SK-N-SH (cell line): ENCODE results near the gene NKX2-2.

Experiments used
- CTCF ChIP-seq: fragments of 200-600 bp; sonication (generic); IDR thresholded peaks from 2 replicates; pipeline ENCODE4 v1.6.1; 2017; ENCODE audit warnings: antibody characterized with exemption, mild to moderate bottlenecking, moderate library complexity
- EP300 ChIP-seq, 2 experiments: IDR thresholded peaks; 2 replicates each; pipeline versions ENCODE4 v1.4.0 to v1.6.1; 2012; ENCODE audit warnings: borderline replicate concordance in 1 of 2, low read depth in 1 of 2, low read length in 1 of 2
- EZH2phosphoT487 ChIP-seq: fragments of 200-600 bp; sonication (generic); IDR thresholded peaks from 2 replicates; pipeline ENCODE4 v1.6.1; 2017; ENCODE audit warnings: low read depth, mixed run types, mild to moderate bottlenecking, antibody characterized with exemption, moderate library complexity, borderline replicate concordance
- GATA2 ChIP-seq: sonication (generic); formaldehyde crosslinking; IDR thresholded peaks from 2 replicates; pipeline ENCODE4 v1.5.0; 2020; ENCODE audit warnings: mild to moderate bottlenecking, missing genetic modification reagents
- MEF2A ChIP-seq: IDR thresholded peaks from 2 replicates; pipeline ENCODE4 v1.4.0; 2012; ENCODE audit warnings: low read depth, borderline replicate concordance
- MXI1 ChIP-seq: IDR thresholded peaks from 2 replicates; pipeline ENCODE4 v1.6.1; 2012; ENCODE audit warnings: mild to moderate bottlenecking, low read depth, low read length, improper control_type of control experiment
- NRF1 ChIP-seq: IDR thresholded peaks from 2 replicates; pipeline ENCODE4 v1.6.1; 2012; ENCODE audit warnings: low read depth, mild to moderate bottlenecking, low read length
- POLR2AphosphoS5 ChIP-seq: IDR thresholded peaks from 2 replicates; pipeline ENCODE4 v1.6.1; 2012; ENCODE audit warnings: low read depth, low read length
- RAD21 ChIP-seq: IDR thresholded peaks from 2 replicates; pipeline ENCODE4 v1.6.1; 2012; ENCODE audit warnings: mild to moderate bottlenecking, low read length
- RCOR1 ChIP-seq: fragments of 150-350 bp; IDR thresholded peaks from 2 replicates; pipeline ENCODE4 v1.6.1; 2017; ENCODE audit warnings: antibody characterized with exemption, low read length
- TAF1 ChIP-seq: IDR thresholded peaks from 2 replicates; pipeline ENCODE4 v1.6.1; 2012; ENCODE audit warnings: low read depth, mild to moderate bottlenecking, low read length, moderate library complexity, borderline replicate concordance
- YY1 ChIP-seq: IDR thresholded peaks from 2 replicates; pipeline ENCODE4 v1.4.0; 2012; ENCODE audit warnings: low read depth, mild to moderate bottlenecking
- TF ChIP-seq, protein P1 (sequence below): IDR thresholded peaks from 2 replicates; pipeline ENCODE4 v1.4.0; 2012; ENCODE audit warnings: low read depth
- TF ChIP-seq, protein P2 (sequence below): IDR thresholded peaks from 2 replicates; pipeline ENCODE4 v1.4.0; 2012; ENCODE audit warnings: low read depth, borderline replicate concordance

DNA sequence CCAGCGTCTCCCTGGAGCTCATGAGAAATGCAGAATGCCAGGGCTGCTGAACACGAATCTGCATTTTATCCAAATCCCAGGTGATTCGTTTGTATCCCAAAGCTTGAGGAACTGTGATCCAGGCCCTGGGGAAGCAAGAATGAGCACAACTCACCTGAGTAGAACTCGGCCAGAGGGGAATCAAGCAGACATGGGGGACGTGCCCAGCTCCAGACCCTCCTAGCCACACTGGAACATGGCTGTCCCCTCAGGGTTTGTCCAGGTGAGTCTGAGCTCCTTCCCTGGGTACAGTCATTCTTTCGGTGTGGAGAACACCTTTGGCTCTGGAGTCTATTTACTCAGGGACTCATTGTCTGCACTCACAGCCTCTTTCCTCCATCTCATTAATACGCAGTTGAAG, 13.3 kb downstream of the NKX2-2 start:
- TF ChIP-seq CTCF (no peak), POLR2AphosphoS5 (no peak), GATA2 (CRISPR knock-in tag) (no peak), NRF1 (no peak), MXI1 (no peak), RCOR1 (no peak), EP300 (IDR thresholded peaks at IDR 0.05; ENCODE audit: borderline replicate concordance in 1 of 2, low read depth in 1 of 2, low read length in 1 of 2) (no peak), YY1 (no peak), RAD21 (no peak), TAF1 (no peak), MEF2A (no peak), EZH2phosphoT487 (no peak)
- TF ChIP-seq, protein P1, sequence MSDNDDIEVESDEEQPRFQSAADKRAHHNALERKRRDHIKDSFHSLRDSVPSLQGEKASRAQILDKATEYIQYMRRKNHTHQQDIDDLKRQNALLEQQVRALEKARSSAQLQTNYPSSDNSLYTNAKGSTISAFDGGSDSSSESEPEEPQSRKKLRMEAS = no peak
- TF ChIP-seq, protein P2, sequence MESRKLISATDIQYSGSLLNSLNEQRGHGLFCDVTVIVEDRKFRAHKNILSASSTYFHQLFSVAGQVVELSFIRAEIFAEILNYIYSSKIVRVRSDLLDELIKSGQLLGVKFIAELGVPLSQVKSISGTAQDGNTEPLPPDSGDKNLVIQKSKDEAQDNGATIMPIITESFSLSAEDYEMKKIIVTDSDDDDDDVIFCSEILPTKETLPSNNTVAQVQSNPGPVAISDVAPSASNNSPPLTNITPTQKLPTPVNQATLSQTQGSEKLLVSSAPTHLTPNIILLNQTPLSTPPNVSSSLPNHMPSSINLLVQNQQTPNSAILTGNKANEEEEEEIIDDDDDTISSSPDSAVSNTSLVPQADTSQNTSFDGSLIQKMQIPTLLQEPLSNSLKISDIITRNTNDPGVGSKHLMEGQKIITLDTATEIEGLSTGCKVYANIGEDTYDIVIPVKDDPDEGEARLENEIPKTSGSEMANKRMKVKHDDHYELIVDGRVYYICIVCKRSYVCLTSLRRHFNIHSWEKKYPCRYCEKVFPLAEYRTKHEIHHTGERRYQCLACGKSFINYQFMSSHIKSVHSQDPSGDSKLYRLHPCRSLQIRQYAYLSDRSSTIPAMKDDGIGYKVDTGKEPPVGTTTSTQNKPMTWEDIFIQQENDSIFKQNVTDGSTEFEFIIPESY = no peak
